ENCODE results near the gene ALKBH2.
"Not testable (repeated sequence)": the region's sequence is repeated elsewhere in the genome, so short reads cannot be mapped to it uniquely, and the experiment has no call there.

Gene ALKBH2

DNA sequence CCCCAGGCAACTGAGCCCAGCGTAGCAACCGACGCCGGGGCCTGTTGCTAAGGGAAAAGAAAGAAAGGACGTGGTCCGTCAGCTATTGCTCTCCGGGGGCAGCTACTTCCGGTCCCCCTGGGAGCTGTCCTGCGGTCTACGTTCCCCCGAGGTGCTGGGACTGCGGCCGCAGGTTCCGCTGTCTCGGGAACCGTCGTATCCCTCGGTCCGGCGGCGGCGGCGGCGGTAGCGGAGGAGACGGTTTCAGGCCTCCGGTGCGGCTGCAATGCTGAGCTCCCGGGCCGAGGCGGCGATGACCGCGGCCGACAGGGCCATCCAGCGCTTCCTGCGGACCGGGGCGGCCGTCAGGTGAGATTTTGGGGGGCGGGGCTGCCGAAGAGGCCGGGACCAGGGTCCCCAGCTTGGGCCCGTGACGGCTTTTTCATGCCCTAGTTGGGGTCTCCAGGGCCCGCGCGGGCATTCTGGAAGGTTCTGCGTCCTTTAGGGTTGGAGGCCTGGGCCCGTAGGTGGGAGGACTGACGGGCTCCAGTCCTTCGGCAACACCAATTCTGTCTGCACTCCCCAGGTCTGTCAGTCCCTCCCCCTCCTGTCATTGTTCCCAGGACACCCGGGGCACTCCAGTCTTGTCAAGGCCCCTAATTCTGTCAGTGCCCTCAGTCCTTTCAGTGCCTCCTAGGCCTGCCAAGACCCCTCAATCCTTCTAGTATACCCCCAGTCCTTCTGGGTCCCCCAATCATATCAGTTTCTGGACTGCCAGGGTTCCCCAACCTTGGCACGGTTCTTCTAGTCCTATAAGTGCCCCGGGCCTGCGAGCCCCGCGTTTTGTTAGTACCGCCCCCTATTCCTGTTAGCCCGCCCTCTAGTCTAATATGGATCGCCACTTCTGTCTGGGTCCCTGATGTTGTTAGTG, 40.6 kb downstream of the ALKBH2 start, which contains the start of gene USP30:
TSS of gene USP30 (plus strand) at position 163 of the 910 bp plus-strand sequence. CDS start at position 266, 103 bp downstream.
- Histone ChIP-seq H3K4me3 (replicated peaks; ENCODE audit: insufficient read depth, low read length) (peak within 1 kb of the TSS; percentile 96), H3K27ac (replicated peaks) (peak within 1 kb of the TSS; percentile 72)
- DNase-seq (ENCODE audit: low read depth in 1 of 2, low spot score in 1 of 2), result peak; percentile 67 to 87

GRCh38 chr12:109052097-109052413, 41.2 kb downstream of the ALKBH2 start:
- Histone ChIP-seq H3K27ac (replicated peaks) (peak overlapping the region; percentile 72), H3K4me3 (replicated peaks; ENCODE audit: insufficient read depth, low read length) (peak overlapping the region; percentile 96), H3K27me3 (ENCODE audit: insufficient read depth, poor library complexity, severe bottlenecking) (no peaks in the 10 kb centered on the region)
- no peak for DNase-seq (ENCODE audit: low read depth in 1 of 2, low spot score in 1 of 2)
- TF ChIP-seq GABPA (IDR thresholded peaks at IDR 0.05; ENCODE audit: low read depth), result no peak

More for the DNA sequence above, 40.6 kb downstream of the ALKBH2 start, which contains the start of gene USP30:
- no peaks in the 10 kb centered on the region for H3K27me3 ChIP-seq (ENCODE audit: insufficient read depth, poor library complexity, severe bottlenecking)
- TF ChIP-seq GABPA (IDR thresholded peaks at IDR 0.05; ENCODE audit: low read depth) (peak; percentile 100), REST (IDR thresholded peaks at IDR 0.05; ENCODE audit: insufficient replicate concordance, low read depth) (peak; percentile 60), SPI1 (IDR thresholded peaks at IDR 0.05; ENCODE audit: borderline replicate concordance, low read depth) (peak; percentile 32; the same call in 1 of the 2 replicates), POLR2AphosphoS5 (IDR thresholded peaks at IDR 0.05; ENCODE audit: low read depth) (peak; percentile 73)
- TF ChIP-seq, protein P1, sequence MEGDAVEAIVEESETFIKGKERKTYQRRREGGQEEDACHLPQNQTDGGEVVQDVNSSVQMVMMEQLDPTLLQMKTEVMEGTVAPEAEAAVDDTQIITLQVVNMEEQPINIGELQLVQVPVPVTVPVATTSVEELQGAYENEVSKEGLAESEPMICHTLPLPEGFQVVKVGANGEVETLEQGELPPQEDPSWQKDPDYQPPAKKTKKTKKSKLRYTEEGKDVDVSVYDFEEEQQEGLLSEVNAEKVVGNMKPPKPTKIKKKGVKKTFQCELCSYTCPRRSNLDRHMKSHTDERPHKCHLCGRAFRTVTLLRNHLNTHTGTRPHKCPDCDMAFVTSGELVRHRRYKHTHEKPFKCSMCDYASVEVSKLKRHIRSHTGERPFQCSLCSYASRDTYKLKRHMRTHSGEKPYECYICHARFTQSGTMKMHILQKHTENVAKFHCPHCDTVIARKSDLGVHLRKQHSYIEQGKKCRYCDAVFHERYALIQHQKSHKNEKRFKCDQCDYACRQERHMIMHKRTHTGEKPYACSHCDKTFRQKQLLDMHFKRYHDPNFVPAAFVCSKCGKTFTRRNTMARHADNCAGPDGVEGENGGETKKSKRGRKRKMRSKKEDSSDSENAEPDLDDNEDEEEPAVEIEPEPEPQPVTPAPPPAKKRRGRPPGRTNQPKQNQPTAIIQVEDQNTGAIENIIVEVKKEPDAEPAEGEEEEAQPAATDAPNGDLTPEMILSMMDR (IDR thresholded peaks at IDR 0.05; ENCODE audit: insufficient read depth, low read length), result no peak

DNA sequence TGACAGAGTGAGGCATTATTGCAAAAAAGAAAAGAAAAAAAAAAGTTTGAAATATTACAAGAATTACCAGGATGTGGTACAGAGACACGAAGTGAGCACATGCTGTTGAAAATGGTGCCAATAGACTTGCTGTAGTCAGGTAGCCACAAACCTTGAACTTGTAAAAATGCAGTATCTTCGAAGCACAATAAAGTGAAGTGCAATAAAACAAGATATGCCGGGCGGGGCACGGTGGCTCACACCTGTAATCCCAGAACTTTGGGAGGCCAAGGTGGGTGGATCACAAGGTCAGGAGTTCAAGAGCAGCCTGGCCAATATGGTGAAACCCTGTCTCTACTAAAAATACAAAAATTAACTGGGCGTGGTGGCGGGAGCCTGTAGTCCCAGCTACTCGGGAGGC, 43.5 kb downstream of the ALKBH2 start:
- not testable (repeated sequence) for H3K4me3 ChIP-seq (replicated peaks; ENCODE audit: insufficient read depth, low read length); DNase-seq (ENCODE audit: low read depth in 1 of 2, low spot score in 1 of 2); H3K27me3 ChIP-seq (ENCODE audit: insufficient read depth, poor library complexity, severe bottlenecking); H3K27ac ChIP-seq (replicated peaks)

GRCh38 chr12:109048706-109049105, 44.6 kb downstream of the ALKBH2 start:
- H3K27ac ChIP-seq (replicated peaks); H3K27me3 ChIP-seq (ENCODE audit: insufficient read depth, poor library complexity, severe bottlenecking); H3K4me3 ChIP-seq (replicated peaks; ENCODE audit: insufficient read depth, low read length); DNase-seq (ENCODE audit: low read depth in 1 of 2, low spot score in 1 of 2): not testable (repeated sequence)

- TF ChIP-seq, protein P1 (IDR thresholded peaks at IDR 0.05; ENCODE audit: insufficient read depth, low read length), result no peak
- TF ChIP-seq REST (IDR thresholded peaks at IDR 0.05; ENCODE audit: insufficient replicate concordance, low read depth) (no peak), POLR2AphosphoS5 (IDR thresholded peaks at IDR 0.05; ENCODE audit: low read depth) (no peak), GABPA (IDR thresholded peaks at IDR 0.05; ENCODE audit: low read depth) (no peak), SPI1 (IDR thresholded peaks at IDR 0.05; ENCODE audit: borderline replicate concordance, low read depth) (no peak)
- Histone ChIP-seq H3K4me3 (replicated peaks; ENCODE audit: insufficient read depth, low read length) (no peak overlapping the region), H3K27ac (replicated peaks) (no peak overlapping the region), H3K27me3 (ENCODE audit: insufficient read depth, poor library complexity, severe bottlenecking) (no peaks in the 10 kb centered on the region)
- no peak for DNase-seq (ENCODE audit: low read depth in 1 of 2, low spot score in 1 of 2)
Measured at GRCh38 chr12:109047081-109047805, 46.0 kb downstream of the ALKBH2 start.

All from HL-60 (cell line).